ENCODE data around the gene NLGN1.

NLGN1 gene

GRCh38 chr3:173761161-173761560 lies 363.6 kb downstream of the NLGN1 start:
- DNase-seq (ENCODE audit: low read depth in 2 of 2), result no peak

- no peak for DNase-seq (ENCODE audit: low read depth in 2 of 2)
Observed at GRCh38 chr3:173762501-173762900, 365.0 kb downstream of the NLGN1 start.

DNA sequence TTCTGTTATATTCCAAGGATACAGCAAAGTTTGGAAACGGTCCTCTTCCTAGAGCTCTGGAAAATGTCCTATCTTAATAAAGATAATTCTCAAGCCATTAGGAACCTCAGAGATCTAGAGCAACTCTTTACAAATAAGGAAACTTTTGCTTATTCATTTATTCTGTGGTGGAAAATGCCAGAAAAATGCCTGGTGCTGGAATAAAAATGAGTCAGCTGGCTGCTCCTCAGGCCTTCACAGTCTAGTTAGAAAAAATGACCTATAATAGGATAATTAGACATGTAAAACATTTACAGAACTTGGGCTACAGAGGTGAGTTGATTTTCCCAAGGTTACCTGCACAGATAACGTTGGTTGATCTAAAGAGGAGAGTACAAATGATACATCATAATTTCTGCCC lies 372.5 kb downstream of the NLGN1 start:
- no peak for DNase-seq (ENCODE audit: low read depth in 2 of 2)

DNA sequence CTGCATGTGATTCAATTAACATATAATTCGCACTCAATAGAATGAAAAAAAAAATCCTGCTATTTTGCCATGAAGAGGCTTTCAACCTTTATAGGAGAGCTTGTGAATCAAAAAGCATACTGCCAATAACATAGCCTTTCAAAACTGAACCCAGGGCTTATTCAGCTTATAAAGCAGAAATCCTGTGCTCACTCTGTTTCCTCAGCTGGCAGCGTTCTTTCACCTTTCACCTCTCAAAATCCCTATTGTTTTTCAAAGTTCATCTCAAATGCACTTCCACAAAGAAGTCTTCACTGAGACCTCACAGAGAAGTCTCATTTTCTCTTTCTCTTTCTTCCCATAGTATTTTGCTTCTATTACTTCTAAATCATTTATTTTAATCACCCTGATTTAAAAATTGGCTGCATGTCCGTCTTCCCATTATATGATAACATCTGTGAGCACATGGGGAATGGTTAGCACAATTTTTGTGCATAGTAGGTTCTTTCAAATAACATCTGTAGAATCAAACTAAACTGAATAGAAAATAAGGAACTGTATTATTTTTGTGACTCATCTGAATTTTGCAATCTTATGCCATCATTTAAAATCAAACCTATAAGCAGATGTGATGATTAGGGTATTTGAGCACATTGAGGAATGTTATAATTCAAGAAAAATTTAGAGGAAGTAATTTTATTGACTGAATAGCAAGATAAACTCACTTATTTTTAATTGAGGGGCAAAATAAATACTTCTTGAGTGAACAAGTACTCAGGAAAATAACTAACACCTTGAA lies 373.4 kb downstream of the NLGN1 start:
- no peak for DNase-seq (ENCODE audit: low read depth in 2 of 2)

DNA sequence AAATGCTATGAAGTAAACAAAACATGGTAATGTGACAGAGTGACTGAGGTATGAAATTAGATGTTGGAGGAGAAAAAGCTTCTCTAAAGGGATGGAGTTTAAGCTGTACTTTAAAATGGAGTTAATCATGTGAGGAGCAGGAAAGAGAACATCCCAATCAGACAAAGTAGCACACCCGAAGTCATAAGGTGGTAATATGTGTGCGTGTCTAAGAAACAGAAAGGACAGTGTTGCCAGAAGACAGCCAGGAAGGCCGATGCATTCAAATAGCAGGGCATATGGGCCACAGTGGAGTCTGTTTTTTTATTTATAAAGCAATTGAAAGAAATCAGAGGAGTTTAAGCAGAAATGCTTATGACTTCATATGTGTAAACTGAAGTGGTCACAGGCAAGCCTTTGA lies 376.3 kb downstream of the NLGN1 start:
- no peak for DNase-seq (ENCODE audit: low read depth in 2 of 2)

- no peak for DNase-seq (ENCODE audit: low read depth in 2 of 2)
Observed at GRCh38 chr3:173774294-173774693, 376.8 kb downstream of the NLGN1 start.

- DNase-seq (ENCODE audit: low read depth in 2 of 2), result no peak
Observed at GRCh38 chr3:173778251-173778650, 380.7 kb downstream of the NLGN1 start.

DNA sequence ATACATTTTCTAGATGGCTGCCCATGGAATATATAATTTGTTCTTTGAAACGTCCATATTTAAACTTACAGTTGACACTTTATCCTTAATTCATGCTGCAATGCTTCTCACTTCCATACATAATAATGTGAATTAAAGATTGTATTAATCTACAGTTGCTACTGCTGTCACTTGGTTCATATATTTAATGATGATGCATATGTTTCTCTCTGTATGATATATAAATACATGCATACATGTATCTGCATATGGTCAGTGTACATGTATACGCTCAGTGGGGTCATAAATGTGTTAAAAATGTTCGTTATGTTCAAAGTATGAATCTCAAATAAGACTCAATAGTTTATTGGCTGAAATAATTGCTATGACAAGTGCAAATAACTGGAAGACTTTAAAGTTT lies 382.5 kb downstream of the NLGN1 start:
- no peak for DNase-seq (ENCODE audit: low read depth in 2 of 2)

GRCh38 chr3:173785004-173785403 lies 387.5 kb downstream of the NLGN1 start:
- no peak for DNase-seq (ENCODE audit: low read depth in 2 of 2)

- DNase-seq (ENCODE audit: low read depth in 2 of 2), result no peak
Observed at GRCh38 chr3:173789530-173790162, 392.1 kb downstream of the NLGN1 start.

DNA sequence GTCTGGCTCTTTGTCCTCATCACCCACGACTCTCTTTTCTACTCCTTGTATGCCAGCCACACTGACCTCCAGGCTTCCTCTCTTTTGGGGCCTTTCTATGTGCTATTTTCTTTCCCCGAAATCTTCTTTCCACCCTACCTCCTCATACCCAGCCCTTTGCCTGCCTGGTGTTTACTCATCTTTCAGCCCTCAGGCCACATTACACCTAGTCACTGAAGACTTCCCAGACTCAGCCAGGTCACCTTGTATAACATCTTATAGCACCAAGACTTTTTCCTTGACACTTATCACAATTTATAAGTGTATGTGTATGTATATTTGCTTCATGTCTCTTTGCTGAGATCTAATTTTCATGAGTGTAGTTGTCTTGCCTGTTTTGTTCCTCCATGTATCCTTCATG lies 396.4 kb downstream of the NLGN1 start:
- DNase-seq (ENCODE audit: low read depth in 2 of 2), result no peak

- DNase-seq (ENCODE audit: low read depth in 2 of 2), result no peak
Observed at GRCh38 chr3:173796405-173796804, 398.9 kb downstream of the NLGN1 start.

GRCh38 chr3:173796890-173797289 lies 399.3 kb downstream of the NLGN1 start:
- no peak for DNase-seq (ENCODE audit: low read depth in 2 of 2)

GRCh38 chr3:173799060-173799816 lies 401.7 kb downstream of the NLGN1 start:
- DNase-seq (ENCODE audit: low read depth in 2 of 2), result no peak

GRCh38 chr3:173800154-173800553 lies 402.6 kb downstream of the NLGN1 start:
- no peak for DNase-seq (ENCODE audit: low read depth in 2 of 2)

DNA sequence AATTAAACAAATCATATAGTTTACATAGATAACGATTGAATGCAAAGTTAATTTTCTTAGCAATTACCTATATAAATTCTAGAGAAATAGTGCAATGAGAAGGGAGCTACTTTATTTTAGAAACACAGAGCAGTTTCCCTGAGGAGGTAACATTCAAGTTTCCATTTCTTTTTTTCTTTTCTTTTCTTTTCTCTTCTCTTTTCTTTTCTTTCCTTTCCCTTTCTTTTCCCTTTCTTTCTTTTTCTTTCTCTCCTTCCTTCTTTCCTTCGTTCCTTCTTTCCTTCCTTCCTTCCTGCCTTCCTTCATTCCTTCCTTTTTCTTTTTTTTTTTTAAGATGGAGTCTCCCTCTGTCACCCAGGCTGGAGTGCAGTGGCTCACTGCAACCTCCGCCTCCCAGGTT lies 417.3 kb downstream of the NLGN1 start:
- no peak for DNase-seq (ENCODE audit: low read depth in 2 of 2)

GRCh38 chr3:173819368-173819767 lies 421.8 kb downstream of the NLGN1 start:
- no peak for DNase-seq (ENCODE audit: low read depth in 2 of 2)

GRCh38 chr3:173823911-173824460 lies 426.4 kb downstream of the NLGN1 start:
- DNase-seq (ENCODE audit: low read depth in 2 of 2), result no peak

GRCh38 chr3:173825730-173826129 lies 428.2 kb downstream of the NLGN1 start:
- no peak for DNase-seq (ENCODE audit: low read depth in 2 of 2)

DNA sequence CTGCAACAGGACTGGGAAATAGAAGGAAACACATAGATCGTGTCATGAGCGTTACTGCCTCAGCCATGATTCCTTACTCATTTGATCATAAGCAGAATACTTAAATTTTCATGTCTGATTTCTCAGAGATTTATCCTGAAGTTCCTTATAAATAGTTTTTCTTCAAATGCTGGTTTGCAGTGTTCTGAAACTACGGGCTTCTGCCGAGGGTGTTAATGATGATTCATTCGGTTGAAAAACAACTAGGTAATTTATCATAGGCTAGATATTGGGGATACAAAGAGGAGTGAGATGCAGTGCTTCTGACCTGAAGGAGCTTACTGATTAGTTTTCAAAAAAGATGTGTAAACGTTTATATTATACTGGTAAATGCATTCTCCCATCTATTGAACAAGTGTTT lies 428.9 kb downstream of the NLGN1 start:
- no peak for DNase-seq (ENCODE audit: low read depth in 2 of 2)

DNA sequence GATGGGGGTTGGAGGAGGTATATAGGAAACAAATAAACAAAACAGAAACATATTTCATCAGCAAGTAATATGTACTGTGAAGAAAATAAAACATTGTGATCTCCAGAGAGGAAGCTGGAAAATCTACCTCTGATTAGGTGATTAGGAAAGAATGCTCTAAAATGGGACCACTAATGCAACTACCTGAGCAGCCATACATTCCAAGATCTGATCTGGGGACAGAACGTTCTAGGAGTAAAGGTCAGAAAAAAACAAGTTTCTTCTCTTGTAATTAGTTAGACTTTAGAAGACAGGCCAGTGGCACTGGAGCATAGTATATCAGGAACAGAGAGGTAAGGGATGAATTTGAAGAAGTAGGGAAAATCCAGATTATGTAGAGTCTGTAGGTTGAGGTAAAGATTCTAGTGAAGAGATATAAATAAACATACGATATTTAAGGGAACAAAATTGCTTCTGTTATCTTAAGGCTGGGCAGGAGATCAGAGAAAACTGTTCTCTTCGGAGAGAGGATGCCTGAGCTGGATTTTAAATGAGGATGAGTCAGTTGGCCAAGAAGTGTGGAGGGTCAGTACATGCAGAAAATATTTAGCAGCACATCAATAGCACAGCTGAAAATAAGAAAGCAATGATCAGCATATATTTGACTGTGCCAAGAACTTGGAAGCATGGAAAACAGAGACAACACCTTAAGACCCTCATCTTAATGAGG lies 429.5 kb downstream of the NLGN1 start:
- DNase-seq (ENCODE audit: low read depth in 2 of 2), result no peak

DNA sequence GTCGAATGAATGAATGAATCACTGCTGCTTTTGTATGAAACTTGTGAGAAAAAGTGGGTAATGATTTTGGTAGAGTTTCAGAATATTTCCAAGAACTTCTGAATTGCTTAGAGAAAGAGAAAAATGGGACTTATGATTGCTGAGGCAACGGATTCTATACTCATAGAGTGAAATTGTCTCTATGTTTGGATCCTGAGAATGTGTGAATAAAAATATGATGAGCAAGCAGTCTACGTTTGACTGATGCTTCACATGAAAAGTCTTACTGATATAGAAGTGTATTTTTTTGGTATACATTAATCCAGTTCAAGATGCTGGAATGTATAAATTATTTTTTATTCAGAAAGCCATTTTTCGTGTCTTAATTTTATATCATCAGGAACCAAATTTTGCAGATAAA lies 441.1 kb downstream of the NLGN1 start:
- DNase-seq (ENCODE audit: low read depth in 2 of 2), result no peak

All from stimulated activated CD8-positive, alpha-beta memory T cell treated with anti-CD3 and anti-CD28 coated beads, Interleukin-7, amount 100 ng/mL, for 4 hours (primary cell).